Activated CD8-positive, alpha-beta T cell treated with anti-CD3 and anti-CD28 coated beads for 36 hours (primary cell): Measurements from ENCODE around the gene HOXC4. TPM values are rescaled to one million over a fixed set of nuclear protein-coding genes. Genes with fewer than 3 reads are reported as not detected.

Experiments used
- ATAC-seq: fragments of 200-7000 bp; cut with Tn5 transposase; one replicate; pipeline ENCODE4 v1.10.0; 2021; ENCODE audit warnings: mild to moderate bottlenecking, moderate library complexity
- CTCF ChIA-PET: fragments of 350-600 bp; sonication (Branson Sonifier 250); formaldehyde crosslinking; loops from one replicate; lab custom pipeline; 2021; ENCODE audit warnings: antibody characterized with exemption; lab: Charles Lee
- POLR2A ChIA-PET: fragments of 350-600 bp; sonication (Branson Sonifier 250); formaldehyde crosslinking; loops from one replicate; lab custom pipeline; 2021; ENCODE audit warnings: antibody characterized with exemption; lab: Charles Lee
- DNase-seq: peaks from one replicate; pipeline ENCODE4 v3.0.0-alpha.2; 2020
- H3K27ac Mint-ChIP-seq: one replicate; pipeline ENCODE4 v1.8.0; 2021; ENCODE audit warnings: mild to moderate bottlenecking, mixed read lengths
- H3K27me3 Mint-ChIP-seq: one replicate; pipeline ENCODE4 v1.8.0; 2021; ENCODE audit warnings: mixed read lengths
- H3K36me3 Mint-ChIP-seq: one replicate; pipeline ENCODE4 v1.8.0; 2021; ENCODE audit warnings: low read depth, mixed read lengths
- H3K4me1 Mint-ChIP-seq: one replicate; pipeline ENCODE4 v1.8.0; 2021; ENCODE audit warnings: low read depth, mixed read lengths
- H3K4me3 Mint-ChIP-seq: one replicate; pipeline ENCODE4 v1.8.0; 2021; ENCODE audit warnings: mild to moderate bottlenecking, moderate library complexity, mixed read lengths
- H3K9me3 Mint-ChIP-seq: one replicate; pipeline ENCODE4 v1.8.0; 2021; ENCODE audit warnings: mixed read lengths
- CTCF ChIP-seq: fragments of 200-600 bp; IDR thresholded peaks from one replicate; pipeline ENCODE4 v1.8.0; 2022; ENCODE audit warnings: antibody characterized with exemption, mild to moderate bottlenecking
- intact Hi-C: fragments of 100-400 bp; cut with micrococcal nuclease; formaldehyde crosslinking; loops from one replicate; pipeline ENCODE4 v1.10.0; 2022
- total RNA-seq, 2 experiments: library from RNA; stranded (reverse); gene quantifications; one replicate each; pipeline ENCODE4 v1.2.3, GENCODE V29; 2021

Gene HOXC4
- total RNA-seq, 2 experiments from 2014 or later, result 0.89 to 1.2 TPM

- Mint-ChIP-seq H3K9me3 (no peaks in the 10 kb centered on the region), H3K27ac (no peak overlapping the region), H3K36me3 (no peaks in the 10 kb centered on the region), H3K4me3 (peak overlapping the region; percentile 26), H3K4me1 (peaks cover 28% of the 10 kb centered on the region), H3K27me3 (peaks cover 85% of the 10 kb centered on the region)
- CTCF ChIA-PET, result interaction anchor here (0.7 to 6.5 kb wide), 15 partner anchors 8 to 205 kb away, joined by 3 to 94 read pairs (median 7); partner anchors contain the start of genes HOXC10, HOXC9 and SMUG1
- ATAC-seq, result peak; percentile 49
- TF ChIP-seq CTCF, result no peak
- intact Hi-C loops, result loop anchor here (5.0 kb wide), 1 partner anchor 183 kb away; no protein-coding TSS in a partner anchor
- peak; percentile 59 for DNase-seq
- POLR2A ChIA-PET, result interaction anchor here (0.7 to 2.2 kb wide), 6 partner anchors 8 to 263 kb away, joined by 3 to 6 read pairs (median 4); partner anchors contain the start of genes HOXC12 and SMUG1
Observed at GRCh38 chr12:54009171-54010052, 44.2 kb upstream of the HOXC4 start.

GRCh38 chr12:54010053-54010971, 43.3 kb upstream of the HOXC4 start:
- Mint-ChIP-seq H3K36me3 (no peaks in the 10 kb centered on the region), H3K9me3 (no peaks in the 10 kb centered on the region), H3K4me1 (peaks cover 32% of the 10 kb centered on the region), H3K4me3 (no peak overlapping the region), H3K27ac (no peak overlapping the region), H3K27me3 (peaks cover 87% of the 10 kb centered on the region)
- ATAC-seq (no peak), DNase-seq (no peak)
- intact Hi-C loops, result no loop called here
- ChIA-PET CTCF (interaction anchor here (0.6 to 5.0 kb wide), 7 partner anchors 18 to 197 kb away, joined by 3 to 81 read pairs (median 7); partner anchors contain the start of gene HOXC10), POLR2A (interaction anchor here (1.7 kb wide), 1 partner anchor 13 kb away, joined by 5 read pairs; no protein-coding TSS in a partner anchor)
- TF ChIP-seq CTCF, result no peak

- POLR2A ChIA-PET, result no interaction called here
- Mint-ChIP-seq H3K4me3 (no peak overlapping the region), H3K36me3 (no peaks in the 10 kb centered on the region), H3K27ac (no peak overlapping the region), H3K4me1 (peaks cover 31% of the 10 kb centered on the region), H3K9me3 (no peaks in the 10 kb centered on the region), H3K27me3 (peaks cover 89% of the 10 kb centered on the region)
- TF ChIP-seq CTCF, result no peak
- intact Hi-C loops, result no loop called here
- DNase-seq (no peak), ATAC-seq (no peak)
- CTCF ChIA-PET, result interaction anchor here (0.6 to 2.5 kb wide), 4 partner anchors 21 to 196 kb away, joined by 3 to 11 read pairs (median 5); no protein-coding TSS in a partner anchor
Observed at GRCh38 chr12:54010972-54011664, 42.5 kb upstream of the HOXC4 start.

GRCh38 chr12:54011665-54012532, 41.7 kb upstream of the HOXC4 start:
- Mint-ChIP-seq H3K36me3 (no peaks in the 10 kb centered on the region), H3K4me1 (peaks cover 23% of the 10 kb centered on the region), H3K27me3 (peaks cover 86% of the 10 kb centered on the region), H3K27ac (no peak overlapping the region), H3K4me3 (no peak overlapping the region), H3K9me3 (no peaks in the 10 kb centered on the region)
- CTCF ChIA-PET, result interaction anchor here (0.6 to 2.5 kb wide), 8 partner anchors 12 to 261 kb away, joined by 3 to 12 read pairs (median 4); partner anchors contain the start of genes HOXC10 and HOXC9
- POLR2A ChIA-PET, result interaction anchor here (0.6 kb wide), 1 partner anchor 15 kb away, joined by 3 read pairs; no protein-coding TSS in a partner anchor
- ATAC-seq (no peak), DNase-seq (no peak)
- intact Hi-C loops, result no loop called here
- TF ChIP-seq CTCF, result no peak
